ENCODE measurements around the gene SNTA1. TPM values are rescaled to one million over a fixed set of nuclear protein-coding genes. Genes with fewer than 3 reads are reported as not detected.

The SNTA1 gene
- total and polyA plus RNA-seq, 2 of the 8 experiments (the other 6 are each of a cell fraction or from before 2014, with no cell fraction given) = 4.5 to 8.0 TPM

GRCh38 chr20:33443512-33444239, at the start of gene SNTA1 (continued):
- no peak for TF ChIP-seq CHD7 (IDR thresholded peaks at IDR 0.05; ENCODE audit: insufficient replicate concordance, low read length)
- no peak for TF ChIP-seq JUND (IDR thresholded peaks at IDR 0.05; ENCODE audit: low read length)
- TF ChIP-seq GTF2F1 (IDR thresholded peaks at IDR 0.05; ENCODE audit: borderline replicate concordance, low read depth, low read length) = no peak
- no peak for TF ChIP-seq NRF1 (IDR thresholded peaks at IDR 0.05; ENCODE audit: low read depth, low read length)
- peak; percentile 74 for TF ChIP-seq SAP30 (IDR thresholded peaks at IDR 0.05; ENCODE audit: insufficient read depth, insufficient replicate concordance, low read length)
- no peak for TF ChIP-seq USF2 (IDR thresholded peaks at IDR 0.05; ENCODE audit: low read length)
- TF ChIP-seq ATF2 (IDR thresholded peaks at IDR 0.05; ENCODE audit: low read length) = no peak

Data from H1 (cell line).